ENCODE measurements around the gene DCTN1. TPM values are rescaled to one million over a fixed set of nuclear protein-coding genes. Genes with fewer than 3 reads are reported as not detected.

Gene DCTN1
- polyA plus RNA-seq, 1 of the 3 experiments (the other 2 are of a cell fraction), result 91.1 TPM

DNA sequence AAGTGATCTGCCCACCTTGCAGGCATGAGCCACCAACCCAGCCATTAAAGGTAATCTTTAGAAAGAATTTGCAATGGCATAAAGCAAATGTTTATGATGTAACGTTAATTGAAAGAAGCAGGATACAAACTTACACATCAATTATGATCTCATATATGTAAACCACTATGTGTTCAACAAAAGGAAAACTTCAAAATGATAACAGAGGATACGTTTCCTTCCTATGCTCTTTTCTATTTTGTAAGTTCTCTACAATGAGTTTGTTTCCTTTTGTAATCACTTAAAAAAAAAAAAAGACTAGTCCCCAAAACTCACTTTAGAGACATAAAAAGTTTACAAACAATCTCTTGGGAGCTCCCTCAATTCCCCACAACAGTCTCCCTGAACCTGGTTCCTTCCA, 39.9 kb upstream of the DCTN1 start:
- ChIA-PET POLR2A (interaction anchor here (1.2 kb wide), 1 partner anchor 31 kb away, joined by 6 read pairs; no protein-coding TSS in a partner anchor), CTCF (interaction anchor here (1.0 to 3.8 kb wide), 2 partner anchors 28 to 170 kb away, joined by 3 to 22 read pairs; no protein-coding TSS in a partner anchor)
- H3K9me3 ChIP-seq, result no peaks in the 10 kb centered on the region
- peaks cover 4% of the 10 kb centered on the region for H3F3A ChIP-seq (replicated peaks; ENCODE audit: insufficient read depth)
- peaks cover 0 to 16% of the 10 kb centered on the region in 2 experiments; a peak in 1 of 4 replicates for H3K4me1 ChIP-seq (ENCODE audit: control insufficient read depth in 1 of 2, insufficient read depth in 2 of 2, low read depth in 1 of 2, low read length in 1 of 2)
- no peaks in the 10 kb centered on the region for H4K20me1 ChIP-seq (ENCODE audit: insufficient read depth)
- no peak overlapping the region; the same call in 1 of the 2 replicates for H2AFZ ChIP-seq (ENCODE audit: low read depth)
- H3K9ac ChIP-seq, result no peak overlapping the region
- H3K9me2 ChIP-seq, result no peaks in the 10 kb centered on the region
- H3K79me2 ChIP-seq (ENCODE audit: insufficient read depth), result no peaks in the 10 kb centered on the region
- WGBS (ENCODE audit: low lambda C conversion rate), result 98% methylated on average over 2 of the region's 2 CpGs
- no peak for DNase-seq
- H3K4me3 ChIP-seq (ENCODE audit: low read depth in 2 of 2, low read length in 1 of 2), result no peak overlapping the region
- TF ChIP-seq NRF1 (IDR thresholded peaks at IDR 0.05; ENCODE audit: low read depth, low read length) (no peak), RCOR1 (IDR thresholded peaks at IDR 0.05; ENCODE audit: low read length) (no peak), TAF1 (IDR thresholded peaks at IDR 0.05; ENCODE audit: borderline replicate concordance, low read depth, low read length) (no peak), FOSL2 (IDR thresholded peaks at IDR 0.05; ENCODE audit: borderline replicate concordance, low read depth) (no peak), TEAD4 (IDR thresholded peaks at IDR 0.05; ENCODE audit: borderline replicate concordance, insufficient read depth) (no peak), GATA2 (CRISPR knock-in tag; IDR thresholded peaks at IDR 0.05) (no peak), ELF1 (IDR thresholded peaks at IDR 0.05) (no peak), USF1 (IDR thresholded peaks at IDR 0.05; ENCODE audit: borderline replicate concordance, low read depth) (no peak), FOXJ3 (CRISPR knock-in tag; IDR thresholded peaks at IDR 0.05) (no peak), IRF3 (IDR thresholded peaks at IDR 0.05; ENCODE audit: low read depth, low read length) (no peak), MXI1 (IDR thresholded peaks at IDR 0.05; ENCODE audit: low read depth, low read length) (no peak), MEF2A (IDR thresholded peaks at IDR 0.05; ENCODE audit: borderline replicate concordance, low read depth) (no peak), GABPA (IDR thresholded peaks at IDR 0.05; ENCODE audit: low read depth) (no peak), POLR2AphosphoS5 (IDR thresholded peaks at IDR 0.05; ENCODE audit: low read depth, low read length) (no peak), EZH2phosphoT487 (IDR thresholded peaks at IDR 0.05; ENCODE audit: borderline replicate concordance, low read depth) (no peak), YY1 (IDR thresholded peaks at IDR 0.05; ENCODE audit: low read depth) (no peak), ZBTB33 (IDR thresholded peaks at IDR 0.05; ENCODE audit: borderline replicate concordance, low read depth) (no peak)
- TF ChIP-seq, protein P1, sequence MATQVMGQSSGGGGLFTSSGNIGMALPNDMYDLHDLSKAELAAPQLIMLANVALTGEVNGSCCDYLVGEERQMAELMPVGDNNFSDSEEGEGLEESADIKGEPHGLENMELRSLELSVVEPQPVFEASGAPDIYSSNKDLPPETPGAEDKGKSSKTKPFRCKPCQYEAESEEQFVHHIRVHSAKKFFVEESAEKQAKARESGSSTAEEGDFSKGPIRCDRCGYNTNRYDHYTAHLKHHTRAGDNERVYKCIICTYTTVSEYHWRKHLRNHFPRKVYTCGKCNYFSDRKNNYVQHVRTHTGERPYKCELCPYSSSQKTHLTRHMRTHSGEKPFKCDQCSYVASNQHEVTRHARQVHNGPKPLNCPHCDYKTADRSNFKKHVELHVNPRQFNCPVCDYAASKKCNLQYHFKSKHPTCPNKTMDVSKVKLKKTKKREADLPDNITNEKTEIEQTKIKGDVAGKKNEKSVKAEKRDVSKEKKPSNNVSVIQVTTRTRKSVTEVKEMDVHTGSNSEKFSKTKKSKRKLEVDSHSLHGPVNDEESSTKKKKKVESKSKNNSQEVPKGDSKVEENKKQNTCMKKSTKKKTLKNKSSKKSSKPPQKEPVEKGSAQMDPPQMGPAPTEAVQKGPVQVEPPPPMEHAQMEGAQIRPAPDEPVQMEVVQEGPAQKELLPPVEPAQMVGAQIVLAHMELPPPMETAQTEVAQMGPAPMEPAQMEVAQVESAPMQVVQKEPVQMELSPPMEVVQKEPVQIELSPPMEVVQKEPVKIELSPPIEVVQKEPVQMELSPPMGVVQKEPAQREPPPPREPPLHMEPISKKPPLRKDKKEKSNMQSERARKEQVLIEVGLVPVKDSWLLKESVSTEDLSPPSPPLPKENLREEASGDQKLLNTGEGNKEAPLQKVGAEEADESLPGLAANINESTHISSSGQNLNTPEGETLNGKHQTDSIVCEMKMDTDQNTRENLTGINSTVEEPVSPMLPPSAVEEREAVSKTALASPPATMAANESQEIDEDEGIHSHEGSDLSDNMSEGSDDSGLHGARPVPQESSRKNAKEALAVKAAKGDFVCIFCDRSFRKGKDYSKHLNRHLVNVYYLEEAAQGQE (IDR thresholded peaks at IDR 0.05; ENCODE audit: low read depth, low read length), result no peak
- TF ChIP-seq, protein P2, sequence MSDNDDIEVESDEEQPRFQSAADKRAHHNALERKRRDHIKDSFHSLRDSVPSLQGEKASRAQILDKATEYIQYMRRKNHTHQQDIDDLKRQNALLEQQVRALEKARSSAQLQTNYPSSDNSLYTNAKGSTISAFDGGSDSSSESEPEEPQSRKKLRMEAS (IDR thresholded peaks at IDR 0.05; ENCODE audit: low read depth), result no peak
- H3K4me2 ChIP-seq, result no peak overlapping the region
- H3K27me3 ChIP-seq (ENCODE audit: insufficient read depth), result no peaks in the 10 kb centered on the region
- no peak overlapping the region for H3K27ac ChIP-seq (ENCODE audit: low read depth in 2 of 2, low read length in 1 of 2)
- H3K36me3 ChIP-seq (replicated peaks in 1 of 2; ENCODE audit: control insufficient read depth in 1 of 2, insufficient read depth in 2 of 2, low read length in 1 of 2), result peaks cover 0 to 6% of the 10 kb centered on the region in 2 experiments
